Right ventricle myocardium inferior (tissue), 1 donor: ENCODE measurements around the gene EIF1AX. TPM values are rescaled to one million over a fixed set of nuclear protein-coding genes. Genes with fewer than 3 reads are reported as not detected.
"Not testable (repeated sequence)": the region's sequence is repeated elsewhere in the genome, so short reads cannot be mapped to it uniquely, and the experiment has no call there.

Experiments used
- ATAC-seq: fragments of 200-7000 bp; cut with Tn5 transposase; one replicate; pipeline ENCODE4 v1.9.1; 2020; ENCODE audit warnings: mild to moderate bottlenecking, moderate library complexity
- DNase-seq: peaks from one replicate; pipeline ENCODE4 v3.0.0; 2021; ENCODE audit errors: missing footprints
- intact Hi-C: fragments of 100-400 bp; cut with DNase I; formaldehyde crosslinking; loops from one replicate; pipeline ENCODE4 v1.11.0; 2022
- total RNA-seq: library from RNA; stranded (reverse); fragmentation: NEBNext Ultra II Directional; extraction: Animal tissue kit (Norgen Biotek cat#: 25700); gene quantifications from one replicate; pipeline ENCODE4 v1.2.1, GENCODE V29; 2021
- donor health status: DM: no; HTN: yes; CAD: no; lungs with severe emphysema.

Gene EIF1AX
- total RNA-seq, 1 donor from 2014 or later, result 60.2 TPM

DNA sequence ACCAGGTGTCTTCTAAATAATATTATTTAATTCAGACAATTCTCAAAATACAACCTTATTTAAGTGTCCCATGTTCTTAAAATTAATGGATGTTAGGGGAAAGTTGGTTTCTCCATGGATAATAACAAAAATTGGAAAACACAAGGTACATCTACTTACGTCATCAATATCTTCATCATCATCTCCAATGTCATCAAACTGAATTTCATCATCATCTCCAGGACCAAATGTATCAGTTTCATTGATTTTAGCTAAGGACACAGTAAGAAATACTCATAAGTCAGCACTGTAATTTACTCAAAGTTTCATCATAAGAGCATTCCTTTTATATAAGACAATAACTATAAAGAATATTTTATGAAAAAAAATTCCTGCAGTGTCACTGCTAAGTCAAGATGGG, 11.3 kb downstream of the EIF1AX start:
- intact Hi-C loops, result no loop called here
- DNase-seq (no peak), ATAC-seq (no peak)

DNA sequence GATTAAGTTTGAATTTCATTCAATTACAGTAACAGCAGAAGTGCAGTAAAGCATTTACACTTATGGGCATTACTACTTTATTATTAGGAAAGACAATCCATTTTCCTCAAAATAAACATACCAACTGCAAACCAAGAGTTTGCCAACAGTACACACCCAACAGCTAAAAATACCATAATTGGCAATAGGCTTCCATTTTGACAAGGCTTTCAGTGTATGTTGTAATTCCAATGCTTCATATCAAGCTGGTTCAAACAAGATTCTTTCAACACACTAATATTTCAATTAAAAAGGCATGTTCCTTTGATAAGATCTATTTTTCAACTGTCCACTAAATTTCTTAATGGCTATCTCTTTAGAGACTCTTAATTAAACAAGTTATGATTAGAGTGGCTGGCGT, 12.1 kb downstream of the EIF1AX start:
- intact Hi-C loops, result loop anchor here (2.0 kb wide), 1 partner anchor 225 kb away; no protein-coding TSS in a partner anchor
- ATAC-seq (no peak), DNase-seq (no peak)

DNA sequence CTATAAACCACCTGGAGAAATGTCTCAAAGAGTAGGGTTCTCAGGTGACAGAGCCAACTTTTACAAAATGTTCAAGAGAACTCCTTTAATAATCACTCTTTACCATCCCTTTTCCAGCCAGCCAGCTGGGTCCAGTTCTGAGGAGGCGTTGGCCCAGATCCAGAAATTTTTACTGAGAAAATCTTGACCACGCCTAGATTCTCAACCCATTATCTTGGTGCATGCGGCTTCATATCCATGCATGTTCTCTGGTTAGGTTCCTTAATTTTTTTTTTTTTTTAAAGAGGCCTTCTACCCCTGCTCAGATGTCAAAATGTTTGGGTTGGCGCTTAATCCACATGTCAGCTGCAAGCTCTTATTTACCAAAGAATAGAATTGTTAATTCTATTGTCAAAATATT, 13.0 kb downstream of the EIF1AX start:
- ATAC-seq (no peak), DNase-seq (no peak)
- intact Hi-C loops, result loop anchor here (2.0 kb wide), 1 partner anchor 224 kb away; no protein-coding TSS in a partner anchor

DNA sequence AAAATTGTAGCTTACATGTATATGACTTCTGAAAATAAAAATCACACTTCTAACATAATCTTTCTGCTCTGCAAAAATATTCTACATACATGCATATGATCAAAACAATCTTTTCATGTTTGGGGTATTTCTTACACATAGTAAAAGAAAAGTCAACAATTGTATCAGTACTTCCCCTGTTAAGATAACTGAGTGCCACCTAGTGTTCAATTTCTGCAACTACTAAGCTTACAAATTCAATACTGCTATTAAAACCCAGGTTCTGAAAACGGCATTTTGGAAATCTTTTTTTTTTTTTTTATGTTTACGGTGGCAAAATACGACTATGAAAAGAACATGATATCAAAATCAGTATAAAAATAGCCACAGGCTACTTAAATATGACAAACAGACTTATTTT, 14.2 kb downstream of the EIF1AX start:
- intact Hi-C loops, ATAC-seq, DNase-seq: not testable (repeated sequence)

DNA sequence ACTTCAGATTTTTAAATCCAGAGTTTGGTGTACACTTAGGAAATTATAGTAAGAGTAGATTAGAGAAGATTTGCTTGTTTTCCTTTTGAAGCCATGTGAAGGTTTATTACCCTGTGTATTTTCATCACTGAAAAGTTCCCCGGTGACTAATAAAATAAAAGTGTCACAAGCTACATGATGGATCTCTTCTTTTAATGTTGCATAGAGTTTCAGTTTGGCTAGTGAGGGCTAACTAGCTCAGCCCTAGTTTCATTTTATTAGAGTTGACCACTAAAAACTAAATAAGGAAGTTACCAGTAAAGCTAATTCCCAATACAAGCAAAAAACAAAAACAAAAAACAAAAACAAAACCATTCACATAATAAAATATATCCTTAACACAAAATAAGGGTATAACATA, 14.8 kb downstream of the EIF1AX start:
- DNase-seq, intact Hi-C loops, ATAC-seq: not testable (repeated sequence)

DNA sequence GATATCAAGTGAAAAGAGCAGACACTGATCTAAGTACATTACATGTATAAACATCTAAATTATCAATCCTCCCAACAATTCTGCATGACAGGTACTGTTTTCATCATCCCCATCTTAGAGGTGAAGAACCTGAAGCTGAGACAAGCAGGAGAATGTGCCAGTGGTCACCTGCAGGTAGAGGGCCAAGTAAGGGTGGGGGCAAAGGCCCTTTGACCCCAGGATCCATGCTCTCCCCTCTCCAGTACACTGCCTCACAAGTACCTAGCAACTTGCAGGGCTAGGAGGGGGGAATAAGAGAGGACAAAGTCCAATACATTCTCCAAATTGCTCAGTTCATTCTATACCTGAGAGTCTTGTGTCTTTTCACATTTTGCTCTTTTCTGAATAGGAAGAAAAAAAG, 16.7 kb downstream of the EIF1AX start:
- intact Hi-C loops, result no loop called here
- no peak for ATAC-seq

DNA sequence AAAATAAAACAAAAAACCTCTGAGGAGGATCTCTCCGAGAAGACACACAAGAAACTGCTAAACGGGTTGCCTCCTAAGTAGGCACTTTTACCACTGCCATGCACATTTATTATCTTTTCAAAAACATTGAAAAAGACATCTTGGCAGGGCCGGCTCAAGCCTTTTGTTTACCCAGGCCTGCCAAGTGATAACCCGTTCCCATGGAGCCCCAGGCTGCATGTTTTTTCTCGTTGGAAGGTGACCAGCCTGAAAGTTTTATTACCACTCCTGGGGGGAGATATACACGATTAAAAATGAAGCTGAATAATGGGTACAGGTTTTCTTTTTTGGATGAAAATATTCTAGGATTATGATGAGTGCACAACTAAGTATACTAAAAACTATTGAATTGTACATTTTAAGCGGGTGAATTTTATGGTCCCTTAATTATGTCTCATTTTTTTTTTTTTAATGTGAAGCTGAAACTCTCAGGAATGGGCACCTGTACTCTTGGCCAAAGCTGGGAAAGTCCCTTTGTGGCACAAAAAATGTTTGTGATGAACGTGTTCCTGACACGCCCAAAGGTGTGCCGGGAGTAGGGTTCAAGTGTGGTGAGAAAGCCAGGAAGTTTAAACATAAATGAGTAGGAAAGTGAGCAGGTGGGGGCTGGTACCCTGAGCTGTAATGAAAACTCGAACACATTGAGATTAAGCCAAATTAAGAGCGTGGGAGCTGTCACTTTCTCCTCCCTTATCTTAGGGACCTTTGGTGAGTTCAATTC, 23.4 kb downstream of the EIF1AX start:
- DNase-seq (no peak), ATAC-seq (no peak)
- intact Hi-C loops, result no loop called here

More for the DNA sequence above, 16.7 kb downstream of the EIF1AX start:
- no peak for DNase-seq

DNA sequence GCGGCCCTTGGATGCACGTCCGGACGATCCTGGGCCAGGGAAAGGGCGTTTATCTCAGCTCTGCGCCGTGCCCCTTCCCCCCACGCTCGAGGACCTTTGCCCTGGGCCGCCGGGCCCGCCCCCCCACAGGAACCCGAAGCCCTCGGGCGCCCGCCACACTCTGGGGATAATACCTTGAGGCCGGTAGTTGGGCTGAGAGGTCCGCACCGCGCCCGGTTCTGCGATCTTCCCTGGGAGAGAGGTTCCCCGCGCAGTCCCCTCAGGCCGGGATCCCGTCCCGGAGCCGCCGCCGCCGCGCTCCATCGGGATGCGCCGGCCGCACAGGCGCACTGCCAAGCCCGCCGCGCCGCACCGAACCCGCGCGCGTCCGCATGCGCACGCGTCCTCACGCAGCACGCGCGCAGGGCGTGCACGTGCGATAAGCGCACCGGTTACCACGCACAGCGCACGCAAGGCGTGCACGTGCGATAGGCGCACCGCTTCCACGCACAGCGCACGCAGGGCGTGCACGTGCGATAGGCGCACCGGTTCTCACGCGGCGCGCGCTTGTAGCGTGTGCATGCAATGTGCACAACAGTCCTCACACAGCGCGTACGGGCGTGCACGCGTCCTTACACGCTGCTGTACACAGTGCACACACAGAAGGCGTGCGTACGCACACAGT, 24.9 kb downstream of the EIF1AX start, which contains the start of gene MAP7D2:
Gene MAP7D2 (minus strand): TSS at position 331 of the 664 bp plus-strand sequence. CDS start 28 bp downstream, at position 303.
- DNase-seq (no peak), ATAC-seq (peak; percentile 23)
- intact Hi-C loops, result no loop called here

DNA sequence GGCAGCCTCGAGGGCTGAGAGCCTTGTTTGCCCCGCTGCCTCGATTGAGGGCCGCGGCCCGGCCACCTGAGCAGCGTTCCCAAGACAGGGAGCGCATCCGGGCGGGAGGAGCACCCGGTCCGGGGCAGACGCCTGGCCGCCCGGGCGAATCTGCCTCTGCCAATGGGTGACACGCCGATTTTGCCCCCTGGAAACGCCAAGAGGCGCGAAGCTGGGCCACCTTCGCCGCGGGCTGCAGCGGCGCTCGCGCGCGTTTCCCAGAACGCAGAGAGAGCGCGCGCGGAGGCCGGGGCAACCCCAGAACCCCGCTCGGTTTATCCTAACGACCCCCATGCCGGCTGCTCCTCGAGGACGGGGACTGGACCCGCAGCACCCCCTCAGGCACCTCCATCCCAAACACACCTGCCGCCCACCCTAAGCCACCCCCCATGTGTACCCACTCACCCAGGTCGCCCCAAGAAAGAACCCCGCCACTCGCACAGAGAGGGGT, 25.5 kb downstream of the EIF1AX start:
- intact Hi-C loops, result no loop called here
- no peak for DNase-seq
- ATAC-seq, result no peak

DNA sequence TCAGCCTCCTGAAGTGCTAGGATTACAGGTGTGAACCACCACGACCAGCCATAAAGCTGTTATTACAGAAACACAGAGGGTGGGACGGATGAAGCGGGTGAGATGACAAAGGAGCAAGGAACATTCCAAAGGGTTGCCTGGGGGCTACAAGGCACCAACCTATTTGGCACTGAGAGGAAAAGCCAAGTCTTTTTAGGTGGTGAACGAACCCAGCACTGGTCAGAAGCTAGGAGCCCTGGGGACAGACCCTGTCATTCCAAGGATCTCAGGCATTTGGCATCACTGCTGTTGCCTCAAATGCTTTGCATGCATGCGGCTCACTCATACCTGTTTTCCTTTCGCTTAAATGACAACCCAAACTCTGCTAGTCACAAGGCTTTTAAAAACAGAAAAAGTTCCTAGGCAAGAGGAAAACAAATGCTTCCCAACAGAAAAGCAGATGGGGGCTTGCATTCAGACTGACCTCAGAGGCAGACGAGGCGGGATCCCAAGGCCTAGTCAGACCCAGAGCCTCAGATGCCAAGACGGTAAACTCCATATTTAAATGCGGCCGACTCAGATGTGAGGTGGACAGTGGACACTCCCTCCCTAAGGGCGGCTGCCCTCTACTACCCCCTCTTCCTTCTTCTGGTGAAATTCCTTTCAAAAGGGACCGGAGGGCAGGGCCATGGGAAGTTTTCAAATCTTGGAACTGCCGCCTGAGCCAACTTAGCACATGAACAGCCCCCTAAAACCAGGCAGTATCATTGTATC, 29.4 kb downstream of the EIF1AX start:
- intact Hi-C loops, result no loop called here
- no peak for DNase-seq
- ATAC-seq, result no peak

DNA sequence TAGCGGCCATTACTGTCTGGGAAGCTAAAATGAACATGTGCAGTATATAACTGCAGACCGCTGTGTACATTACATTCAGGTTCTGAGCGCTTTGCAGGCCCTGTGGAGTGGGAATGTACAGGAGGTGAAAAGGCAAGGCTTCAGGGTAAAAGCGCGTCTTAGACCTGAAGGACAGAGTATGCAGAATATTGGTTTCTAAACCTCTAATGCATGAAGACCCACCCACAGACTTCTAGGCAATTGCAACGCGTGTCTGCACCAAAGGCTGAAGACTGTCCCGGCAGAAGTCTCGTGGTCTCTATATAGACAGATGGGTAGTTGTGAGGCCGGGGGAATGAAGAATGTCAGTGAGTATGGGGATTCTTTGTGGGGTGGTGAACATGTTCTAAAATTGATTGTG, 30.4 kb downstream of the EIF1AX start:
- intact Hi-C loops, result no loop called here
- DNase-seq (no peak), ATAC-seq (no peak)

DNA sequence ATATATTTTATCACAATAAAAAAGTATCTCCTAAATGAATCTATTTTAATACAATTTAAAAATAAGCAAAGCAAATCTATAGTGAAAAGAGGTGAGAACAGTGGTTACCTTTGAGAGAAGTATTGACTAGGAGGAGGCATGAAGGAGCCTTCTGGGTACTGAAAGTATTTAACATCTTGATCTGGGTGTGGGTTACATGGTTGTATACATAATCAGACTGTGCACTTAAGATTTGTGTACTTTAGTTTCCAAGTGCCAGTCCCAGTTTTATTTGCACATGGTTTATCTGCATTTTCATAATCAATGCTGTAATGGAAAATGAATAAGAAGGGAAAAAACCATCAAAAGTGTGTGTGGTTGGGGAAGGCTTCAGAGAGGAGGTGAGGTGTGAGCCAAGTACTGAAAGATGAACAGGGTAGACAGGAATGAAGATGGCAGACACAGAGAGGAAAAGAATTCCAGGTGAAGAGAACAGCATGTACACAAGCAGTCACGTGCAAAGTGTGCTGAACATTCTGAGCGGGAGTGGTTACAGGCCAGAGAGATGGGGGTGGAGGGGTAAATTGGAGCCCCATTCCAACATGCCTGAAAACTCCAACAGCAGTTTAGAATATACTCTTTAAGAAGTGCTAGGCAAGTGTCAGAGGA, 39.6 kb downstream of the EIF1AX start:
- intact Hi-C loops, result no loop called here
- DNase-seq (no peak), ATAC-seq (no peak)

DNA sequence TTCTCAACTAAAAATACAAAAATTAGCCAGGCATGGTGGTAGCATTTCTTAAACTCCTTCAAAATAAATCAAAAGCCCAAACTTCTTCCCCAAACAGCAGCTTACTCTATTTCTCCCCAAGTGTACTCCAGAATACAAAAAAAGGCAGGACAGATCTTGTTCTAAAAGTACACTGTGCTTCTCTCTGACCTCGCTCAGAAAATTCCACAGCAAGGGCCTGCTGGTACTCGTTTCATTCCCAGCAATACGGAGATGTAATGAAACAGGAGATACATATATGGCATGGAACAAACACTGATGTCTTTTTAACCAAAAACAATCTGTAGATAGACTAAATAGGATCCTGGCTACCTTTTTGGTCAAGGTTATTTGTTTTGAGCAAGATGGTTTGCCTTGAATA, 50.1 kb downstream of the EIF1AX start:
- intact Hi-C loops, result no loop called here
- ATAC-seq (no peak), DNase-seq (no peak)

DNA sequence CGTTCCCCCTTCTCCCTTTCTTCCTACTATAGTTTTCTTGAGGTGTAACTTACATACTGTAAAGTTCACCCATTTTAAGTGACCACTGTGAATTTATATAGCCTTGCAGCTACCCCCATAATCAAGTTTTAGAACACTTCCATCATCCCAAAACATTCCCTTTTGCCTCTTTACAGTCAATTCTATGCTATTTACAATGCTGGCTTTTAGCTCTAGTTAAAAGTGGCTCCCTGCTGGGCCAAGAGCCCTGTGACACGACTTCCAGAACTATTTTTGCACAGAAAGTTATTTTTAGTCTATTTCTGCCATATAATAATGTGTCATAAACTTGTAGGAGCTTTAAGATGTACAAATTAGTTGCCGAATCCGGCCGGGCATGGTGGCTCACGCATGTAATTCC, 51.8 kb downstream of the EIF1AX start:
- no peak for ATAC-seq
- intact Hi-C loops, result no loop called here
- DNase-seq, result no peak

DNA sequence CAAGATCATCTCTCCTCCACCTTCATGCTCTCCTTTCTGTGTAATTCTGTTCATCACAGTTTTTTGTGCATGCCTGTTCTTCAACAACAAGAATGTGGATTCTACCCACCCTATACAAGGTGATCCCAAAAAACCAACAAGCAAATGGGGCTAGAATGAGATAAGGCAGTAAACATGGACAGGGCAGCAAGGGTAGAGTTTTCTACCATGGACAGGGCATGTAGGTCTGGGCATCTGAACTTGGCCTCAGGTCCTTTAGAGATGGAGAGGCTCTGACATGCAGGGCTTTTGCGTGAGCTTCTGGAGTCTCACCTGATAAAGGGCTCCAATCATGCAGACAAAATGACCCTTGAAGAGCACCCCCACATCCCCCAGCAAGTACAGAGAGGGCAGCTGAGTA, 61.4 kb downstream of the EIF1AX start:
- intact Hi-C loops, result no loop called here
- ATAC-seq (no peak), DNase-seq (no peak)
